H1 (cell line): ENCODE results near the gene NCOA1. TPM values are rescaled to one million over a fixed set of nuclear protein-coding genes. Genes with fewer than 3 reads are reported as not detected.

Source experiments
- CTCF ChIA-PET: fragments of 300-600 bp; sonication (Branson Sonifier 250); formaldehyde crosslinking; loops from one replicate; lab custom pipeline; 2021; ENCODE audit not compliant: partially characterized antibody; lab: Charles Lee
- POLR2A ChIA-PET: fragments of 300-600 bp; sonication (Branson Sonifier 250); formaldehyde crosslinking; loops from one replicate; lab custom pipeline; 2021; ENCODE audit warnings: inconsistent platforms; ENCODE audit not compliant: partially characterized antibody; lab: Charles Lee
- DNase-seq, 2 experiments: peaks; one replicate each; pipeline versions ENCODE4 v3.0.0 to v3.0.0-alpha.2; 2010 to 2022; ENCODE audit warnings: low spot score in 2 of 2, low read depth in 1 of 2, mixed read lengths in 1 of 2
- FAIRE-seq: peaks from 2 replicates; lab custom pipeline; 2011; peaks lifted over from hg19 to GRCh38; lab: Jason Lieb, UNC
- H2AFZ ChIP-seq: 2 replicates; pipeline ENCODE4 v1.8.1; 2012; ENCODE audit warnings: low read length, inconsistent platforms
- H2AK5ac ChIP-seq: 2 replicates; pipeline ENCODE4 v1.6.1; 2013; ENCODE audit warnings: low read depth, low read length
- H2BK120ac ChIP-seq: replicated peaks from 2 replicates; pipeline ENCODE3; 2013; ENCODE audit warnings: low read depth, low read length, inconsistent platforms
- H2BK12ac ChIP-seq: 2 replicates; pipeline ENCODE4 v1.6.1; 2013; ENCODE audit warnings: low read depth, low read length
- H2BK15ac ChIP-seq: 2 replicates; pipeline ENCODE4 v1.6.1; 2013; ENCODE audit warnings: low read length
- H2BK20ac ChIP-seq: 2 replicates; pipeline ENCODE4 v1.6.1; 2013; ENCODE audit warnings: low read length
- H2BK5ac ChIP-seq: 2 replicates; pipeline ENCODE4 v1.6.1; 2013; ENCODE audit warnings: low read depth, low read length
- H3K14ac ChIP-seq: 2 replicates; pipeline ENCODE4 v1.6.1; 2013; ENCODE audit warnings: inconsistent platforms; ENCODE audit not compliant: insufficient read length
- H3K18ac ChIP-seq: 2 replicates; pipeline ENCODE4 v1.6.1; 2013; ENCODE audit warnings: low read length; ENCODE audit errors: extremely low read depth
- H3K23ac ChIP-seq: 2 replicates; pipeline ENCODE4 v1.6.1; 2013; ENCODE audit warnings: inconsistent platforms; ENCODE audit not compliant: insufficient read length
- H3K23me2 ChIP-seq: 2 replicates; pipeline ENCODE4 v1.6.1; 2013; ENCODE audit warnings: low read depth, low read length
- H3K27ac ChIP-seq: 2 replicates; pipeline ENCODE4 v1.6.1; 2011; ENCODE audit warnings: low read depth, low read length, inconsistent platforms
- H3K27me3 ChIP-seq, 4 experiments: replicated peaks in 1 of 4; 1 replicate in 1 of 4; 2 replicates in 3 of 4; pipeline versions ENCODE4 v1.6.1 to v1.8.1; 2011 to 2013; ENCODE audit warnings: low read length in 3 of 4, mild to moderate bottlenecking in 3 of 4, inconsistent platforms in 2 of 4, mixed read lengths in 2 of 4, moderate library complexity in 1 of 4; ENCODE audit not compliant: control insufficient read depth in 3 of 4, insufficient read depth in 3 of 4; ENCODE audit errors: extremely low read depth in 1 of 4
- H3K36me3 ChIP-seq, 4 experiments: 2 replicates each; pipeline versions ENCODE4 v1.6.1 to v1.8.1; 2011 to 2013; ENCODE audit warnings: mild to moderate bottlenecking in 4 of 4, low read length in 3 of 4, moderate library complexity in 2 of 4, control low read depth in 1 of 4, inconsistent platforms in 1 of 4; ENCODE audit not compliant: insufficient read depth in 4 of 4, control insufficient read depth in 2 of 4
- H3K4ac ChIP-seq: replicated peaks from 2 replicates; pipeline ENCODE3; 2013; ENCODE audit warnings: low read length, low read depth, mixed read lengths, inconsistent platforms; ENCODE audit not compliant: insufficient read length
- H3K4me1 ChIP-seq, 4 experiments: replicated peaks in 1 of 4; 1 replicate in 1 of 4; 2 replicates in 3 of 4; pipeline versions ENCODE4 v1.6.1 to v1.8.1; 2011 to 2013; ENCODE audit warnings: low read length in 3 of 4, inconsistent platforms in 2 of 4, mixed read lengths in 1 of 4; ENCODE audit not compliant: insufficient read depth in 4 of 4, control insufficient read depth in 3 of 4
- H3K4me2 ChIP-seq, 2 experiments: 2 replicates each; pipeline versions ENCODE4 v1.6.1 to v1.8.1; 2011 to 2013; ENCODE audit warnings: low read depth in 2 of 2, low read length in 2 of 2, control low read depth in 1 of 2, inconsistent platforms in 1 of 2, mild to moderate bottlenecking in 1 of 2; ENCODE audit not compliant: insufficient read depth in 1 of 2
- H3K4me3 ChIP-seq, 4 experiments: fragments of 200-600, 300-600 bp in 1 of 4; sonication (generic), shearing (Covaris generic), sonication (Bioruptor Twin) in 1 of 4; 2 replicates each; pipeline versions ENCODE4 v1.5.1 to v1.8.1; 2011 to 2016; ENCODE audit warnings: low read length in 4 of 4, low read depth in 3 of 4, control low read depth in 2 of 4, inconsistent platforms in 2 of 4, mild to moderate bottlenecking in 2 of 4, mixed read lengths in 1 of 4, moderate library complexity in 1 of 4; ENCODE audit not compliant: insufficient read depth in 2 of 4; ENCODE audit errors: extremely low read depth in 1 of 4
- H3K56ac ChIP-seq: replicated peaks from 2 replicates; pipeline ENCODE3; 2013; ENCODE audit warnings: low read depth, mild to moderate bottlenecking, mixed read lengths, low read length, inconsistent platforms; ENCODE audit not compliant: insufficient read length
- H3K79me1 ChIP-seq: 2 replicates; pipeline ENCODE4 v1.6.1; 2013; ENCODE audit warnings: low read depth, low read length, control low read depth
- H3K79me2 ChIP-seq, 2 experiments: 2 replicates each; pipeline versions ENCODE4 v1.6.1 to v1.8.1; 2012 to 2013; ENCODE audit warnings: low read length in 2 of 2, mild to moderate bottlenecking in 2 of 2, inconsistent platforms in 1 of 2; ENCODE audit not compliant: insufficient read depth in 2 of 2, control insufficient read depth in 1 of 2
- H3K9ac ChIP-seq, 4 experiments: replicated peaks in 1 of 4; 1 replicate in 1 of 4; 2 replicates in 3 of 4; pipeline versions ENCODE4 v1.6.1 to v1.8.1; 2011 to 2013; ENCODE audit warnings: low read depth in 3 of 4, low read length in 3 of 4, control low read depth in 2 of 4, mild to moderate bottlenecking in 2 of 4, moderate library complexity in 2 of 4, inconsistent platforms in 1 of 4; ENCODE audit errors: extremely low read depth in 1 of 4
- H3K9me3 ChIP-seq, 2 experiments: 2 replicates each; pipeline versions ENCODE4 v1.6.1 to v1.8.1; 2012 to 2013; ENCODE audit warnings: mild to moderate bottlenecking in 2 of 2, moderate library complexity in 2 of 2, control low read depth in 1 of 2, inconsistent platforms in 1 of 2, low read depth in 1 of 2, low read length in 1 of 2, mixed read lengths in 1 of 2; ENCODE audit not compliant: insufficient read depth in 2 of 2
- H4K20me1 ChIP-seq, 2 experiments: replicated peaks in 1 of 2; 2 replicates each; pipeline versions ENCODE3 to v1.8.1; 2011 to 2013; ENCODE audit warnings: inconsistent platforms in 2 of 2, low read length in 2 of 2, mild to moderate bottlenecking in 1 of 2; ENCODE audit not compliant: insufficient read depth in 2 of 2, control insufficient read depth in 1 of 2
- H4K5ac ChIP-seq: 2 replicates; pipeline ENCODE4 v1.6.1; 2013; ENCODE audit warnings: low read length, low read depth, mixed read lengths, inconsistent platforms; ENCODE audit not compliant: insufficient read length
- H4K8ac ChIP-seq: 2 replicates; pipeline ENCODE4 v1.8.0; 2013; ENCODE audit warnings: mild to moderate bottlenecking, moderate library complexity, low read length, inconsistent platforms; ENCODE audit not compliant: insufficient read depth; ENCODE audit errors: extremely low read depth
- H4K91ac ChIP-seq: replicated peaks from 2 replicates; pipeline ENCODE3; 2013; ENCODE audit warnings: low read length, mixed read lengths, inconsistent platforms; ENCODE audit not compliant: insufficient read length
- BCL11A ChIP-seq, 2 experiments: IDR thresholded peaks; one replicate each; pipeline ENCODE4 v1.6.1; 2011; ENCODE audit warnings: low read depth in 2 of 2, low read length in 2 of 2, mild to moderate bottlenecking in 2 of 2
- CEBPB ChIP-seq: IDR thresholded peaks from 2 replicates; pipeline ENCODE4 v1.6.1; 2012; ENCODE audit warnings: low read depth, low read length
- HDAC2 ChIP-seq, 2 experiments: fragments of 300-600 bp in 1 of 2; sonication (generic) in 1 of 2; IDR thresholded peaks; 2 replicates each; pipeline ENCODE4 v1.6.1; 2011 to 2012; ENCODE audit warnings: low read depth in 2 of 2, low read length in 2 of 2, mild to moderate bottlenecking in 2 of 2, moderate library complexity in 2 of 2, borderline replicate concordance in 1 of 2, inconsistent platforms in 1 of 2
- HDAC6 ChIP-seq: IDR thresholded peaks from one replicate; pipeline ENCODE4 v1.7.1; 2012; ENCODE audit warnings: low read depth, mild to moderate bottlenecking, inconsistent platforms, low read length, moderate library complexity
- KDM1A ChIP-seq: fragments of 200-600, 300-600 bp; sonication (generic); IDR thresholded peaks from 2 replicates; pipeline ENCODE4 v1.7.1; 2016; ENCODE audit warnings: mild to moderate bottlenecking, low read length, borderline replicate concordance
- RAD21 ChIP-seq, 2 experiments: IDR thresholded peaks in 1 of 2; conservative IDR thresholded peaks in 1 of 2; 2 replicates each; pipeline ENCODE4 v1.6.1; 2011; ENCODE audit warnings: low read depth in 2 of 2, low read length in 2 of 2, improper control_type of control experiment in 1 of 2, inconsistent platforms in 1 of 2, mild to moderate bottlenecking in 1 of 2, moderate library complexity in 1 of 2
- RXRA ChIP-seq: IDR thresholded peaks from 2 replicates; pipeline ENCODE4 v1.6.1; 2011; ENCODE audit warnings: low read depth, mild to moderate bottlenecking, low read length, moderate library complexity; ENCODE audit not compliant: insufficient read depth
- TAF1 ChIP-seq: IDR thresholded peaks from 2 replicates; pipeline ENCODE4 v1.6.1; 2011; ENCODE audit warnings: mild to moderate bottlenecking, low read depth, low read length
- USF2 ChIP-seq: IDR thresholded peaks from 2 replicates; pipeline ENCODE4 v1.6.1; 2011; ENCODE audit warnings: low read length, improper control_type of control experiment
- YY1 ChIP-seq: IDR thresholded peaks from 2 replicates; pipeline ENCODE4 v1.6.1; 2011; ENCODE audit warnings: low read depth, mild to moderate bottlenecking, low read length
- WGBS, 2 experiments: shearing (Covaris generic) in 1 of 2; methylation state at CpG; one replicate each; pipeline versions ENCODE4 v1.1.6 to v1.1.7; 2013 to 2015; ENCODE audit warnings: low lambda C conversion rate in 2 of 2, mixed read lengths in 2 of 2, inconsistent platforms in 1 of 2, low coverage in 1 of 2, missing lambda C conversion rate in 1 of 2; ENCODE audit not compliant: insufficient replicate concordance in 2 of 2, insufficient coverage in 1 of 2, insufficient read length in 1 of 2; ENCODE audit errors: extremely low coverage in 1 of 2, missing lambda C conversion rate in 1 of 2; 5-methylcytosine and 5-hydroxymethylcytosine counted together
- polyA plus RNA-seq, 7 experiments: library from polyadenylated mRNA; depleted of rRNA in 3 of 7; stranded (reverse) in 5 of 7; unstranded in 2 of 7; fragments of >200 nt in 5 of 7; fragments of 200-250 nt in 2 of 7; gene quantifications; 1 replicate in 5 of 7; 2 replicates in 1 of 7; 4 replicates in 1 of 7; pipeline versions ENCODE4 v1.2.1 to v1.2.3, GENCODE V29; 2011 to 2013; ENCODE audit warnings: missing spikeins in 2 of 7, mixed read lengths in 2 of 7
- total RNA-seq: library from RNA; stranded (reverse); fragmentation: NEBNext Ultra II Directional; extraction: Animal tissue kit (Norgen Biotek cat#: 25700); gene quantifications from 2 replicates; pipeline ENCODE4 v1.2.1, GENCODE V29; 2021
- TF ChIP-seq, protein P1 (sequence below): IDR thresholded peaks from 2 replicates; pipeline ENCODE4 v1.6.1; 2012; ENCODE audit warnings: inconsistent platforms

The NCOA1 gene
- total and polyA plus RNA-seq, 2 of the 8 experiments (the other 6 are each of a cell fraction or from before 2014, with no cell fraction given) = 12.8 to 17.9 TPM

DNA sequence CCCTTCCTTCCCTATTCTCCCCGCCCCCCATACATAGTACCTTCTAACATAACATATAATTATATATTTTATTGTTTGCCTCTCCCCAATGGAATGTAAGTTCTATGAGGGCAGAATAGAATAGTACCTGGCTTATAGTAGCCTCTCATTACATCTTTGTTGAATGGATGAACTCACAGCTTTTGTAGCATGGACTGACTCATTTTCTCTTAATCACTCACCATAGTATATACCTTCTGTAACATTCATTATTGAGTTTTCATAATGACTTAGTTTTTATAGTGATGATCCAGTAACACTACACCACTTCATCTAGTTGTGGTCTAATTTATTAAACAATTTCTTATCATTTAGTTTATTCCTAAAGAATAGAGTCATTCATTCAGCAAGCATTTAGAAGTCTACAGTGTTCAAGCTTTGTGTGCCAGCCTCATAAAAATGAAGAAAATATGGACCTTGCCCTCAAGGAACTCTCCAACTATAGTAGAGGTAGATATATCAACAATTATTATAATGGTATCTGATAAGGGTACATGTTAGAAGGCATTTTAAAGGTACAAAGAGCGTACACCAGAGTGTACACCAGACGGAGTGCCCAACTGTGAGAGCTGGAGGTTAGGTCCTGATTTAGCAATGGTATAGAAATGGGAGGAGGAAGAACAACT, 31.1 kb downstream of the NCOA1 start:
- Histone ChIP-seq H3K23ac (no peak overlapping the region), H3K36me3 (no peaks in the 10 kb centered on the region), H3K4me1 (no peaks in the 10 kb centered on the region), H3K4me3 (no peak overlapping the region), H3K27me3 (no peaks in the 10 kb centered on the region), H3K23me2 (no peaks in the 10 kb centered on the region; the same call in 1 of the 2 replicates), H3K79me2 (peaks cover 0 to 4% of the 10 kb centered on the region in 2 experiments; a peak in 1 of 4 replicates), H4K20me1 (no peaks in the 10 kb centered on the region), H2BK20ac (no peak overlapping the region), H2AK5ac (no peak overlapping the region), H3K9ac (no peak overlapping the region), H2AFZ (no peak overlapping the region), H4K5ac (no peak overlapping the region), H2BK120ac (no peak overlapping the region), H3K27ac (no peak overlapping the region), H3K79me1 (0 out of 2 replicates have a peak, but pooled peaks cover 2% of the 10 kb centered on the region), H3K18ac (no peak overlapping the region), H3K4ac (no peak overlapping the region), H4K91ac (no peak overlapping the region), H2BK5ac (no peak overlapping the region), H4K8ac (no peak overlapping the region), H2BK12ac (no peak overlapping the region), H3K14ac (no peak overlapping the region), H3K56ac (no peak overlapping the region), H2BK15ac (no peak overlapping the region), H3K4me2 (no peak overlapping the region), H3K9me3 (no peaks in the 10 kb centered on the region)
- FAIRE-seq (no peak), DNase-seq (no peak)
- WGBS, 2 experiments = 80 to 100% methylated on average over 1 to 3 of the region's 3 CpGs
- CTCF ChIA-PET = interaction anchor here (1.4 kb wide), 1 partner anchor 87 kb away, joined by 4 read pairs; no protein-coding TSS in a partner anchor
- POLR2A ChIA-PET = no interaction called here
- TF ChIP-seq HDAC2 (IDR thresholded peaks at IDR 0.05; ENCODE audit: borderline replicate concordance in 1 of 2, low read depth in 2 of 2, low read length in 2 of 2) (no peak), HDAC6 (no peak), YY1 (no peak), TAF1 (no peak), USF2 (no peak), CEBPB (no peak), RAD21 (IDR thresholded peaks at IDR 0.05 in 1 of 2, conservative IDR thresholded peaks at IDR 0.05 in 1 of 2; ENCODE audit: low read depth in 2 of 2, low read length in 2 of 2) (no peak), RXRA (no peak), BCL11A (IDR thresholded peaks at IDR 0.05; ENCODE audit: low read depth in 2 of 2, low read length in 2 of 2) (no peak), KDM1A (no peak)
- TF ChIP-seq, protein P1, sequence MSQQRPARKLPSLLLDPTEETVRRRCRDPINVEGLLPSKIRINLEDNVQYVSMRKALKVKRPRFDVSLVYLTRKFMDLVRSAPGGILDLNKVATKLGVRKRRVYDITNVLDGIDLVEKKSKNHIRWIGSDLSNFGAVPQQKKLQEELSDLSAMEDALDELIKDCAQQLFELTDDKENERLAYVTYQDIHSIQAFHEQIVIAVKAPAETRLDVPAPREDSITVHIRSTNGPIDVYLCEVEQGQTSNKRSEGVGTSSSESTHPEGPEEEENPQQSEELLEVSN = no peak
